IMR-90 (cell line): ENCODE results near the gene SEMA6D. TPM values are rescaled to one million over a fixed set of nuclear protein-coding genes. Genes with fewer than 3 reads are reported as not detected.

ENCODE experiments used
- ATAC-seq: fragments of 200-7000 bp; cut with Tn5 transposase; 2 replicates; pipeline ENCODE4 v1.9.1; 2020; ENCODE audit warnings: low read depth, mild to moderate bottlenecking, moderate library complexity
- BruUV-seq: library from RNA; stranded (reverse); fragments of 400-500 nt; replicated peaks from 2 replicates; lab custom pipeline; 2021; lab: Mats Ljungman, UMichigan
- CTCF ChIA-PET: fragments of 300-600 bp; formaldehyde crosslinking; extraction: SDS; loops from one replicate; lab custom pipeline; 2021; ENCODE audit warnings: antibody characterized with exemption; lab: Yijun Ruan, JAX
- POLR2A ChIA-PET: fragments of 300-600 bp; sonication (Branson Sonifier 250); formaldehyde crosslinking; loops from one replicate; lab custom pipeline; 2022; ENCODE audit warnings: antibody characterized with exemption; ENCODE audit not compliant: unreplicated experiment; lab: Charles Lee
- DNase-seq: peaks from one replicate; pipeline ENCODE4 v3.0.0; 2013
- H2AFZ ChIP-seq: replicated peaks from 2 replicates; pipeline ENCODE3; 2013; ENCODE audit warnings: low read length, mild to moderate bottlenecking; ENCODE audit not compliant: poor library complexity
- H2AK5ac ChIP-seq: 2 replicates; pipeline ENCODE4 v1.6.1; 2013; ENCODE audit warnings: low read depth, low read length, inconsistent platforms
- H2AK9ac ChIP-seq: replicated peaks from 2 replicates; pipeline ENCODE3; 2013; ENCODE audit warnings: mild to moderate bottlenecking, low read depth, low read length, moderate library complexity; ENCODE audit not compliant: poor library complexity
- H2BK120ac ChIP-seq: 2 replicates; pipeline ENCODE4 v1.6.1; 2013; ENCODE audit warnings: low read depth, low read length, inconsistent platforms
- H2BK15ac ChIP-seq: 3 replicates; pipeline ENCODE4 v1.6.1; 2013; ENCODE audit warnings: low read depth, low read length, inconsistent platforms
- H2BK20ac ChIP-seq: 2 replicates; pipeline ENCODE4 v1.6.1; 2013; ENCODE audit warnings: low read depth, mild to moderate bottlenecking, inconsistent platforms, low read length, moderate library complexity
- H2BK5ac ChIP-seq: 2 replicates; pipeline ENCODE4 v1.6.1; 2013; ENCODE audit warnings: mild to moderate bottlenecking, low read depth, low read length, inconsistent platforms; ENCODE audit not compliant: poor library complexity, severe bottlenecking
- H3K14ac ChIP-seq: replicated peaks from 2 replicates; pipeline ENCODE4 v1.6.1; 2013; ENCODE audit warnings: low read depth, low read length, inconsistent platforms
- H3K18ac ChIP-seq: 2 replicates; pipeline ENCODE4 v1.6.1; 2013; ENCODE audit warnings: low read depth, low read length, control low read depth
- H3K23ac ChIP-seq: 2 replicates; pipeline ENCODE4 v1.6.1; 2013; ENCODE audit warnings: low read depth, low read length, inconsistent platforms
- H3K27ac ChIP-seq: 2 replicates; pipeline ENCODE4 v1.5.1; 2013; ENCODE audit warnings: mild to moderate bottlenecking, control low read depth, low read length; ENCODE audit not compliant: insufficient read depth
- H3K27me3 ChIP-seq: 2 replicates; pipeline ENCODE4 v1.6.1; 2013; ENCODE audit warnings: low read length; ENCODE audit not compliant: control insufficient read depth, insufficient read depth
- H3K36me3 ChIP-seq: 2 replicates; pipeline ENCODE4 v1.6.1; 2013; ENCODE audit warnings: low read length, mixed read lengths; ENCODE audit not compliant: control insufficient read depth, insufficient read depth
- H3K4ac ChIP-seq: 2 replicates; pipeline ENCODE4 v1.6.1; 2013; ENCODE audit warnings: low read depth, low read length, inconsistent platforms
- H3K4me1 ChIP-seq: 2 replicates; pipeline ENCODE4 v1.6.1; 2013; ENCODE audit warnings: low read length, mixed read lengths; ENCODE audit not compliant: control insufficient read depth, insufficient read depth
- H3K4me2 ChIP-seq: 2 replicates; pipeline ENCODE4 v1.6.1; 2013; ENCODE audit warnings: low read depth, mild to moderate bottlenecking, control low read depth, low read length, moderate library complexity
- H3K4me3 ChIP-seq: 2 replicates; pipeline ENCODE4 v1.5.1; 2013; ENCODE audit warnings: low read depth, mild to moderate bottlenecking, control low read depth, low read length, moderate library complexity; ENCODE audit not compliant: insufficient read depth
- H3K56ac ChIP-seq: 2 replicates; pipeline ENCODE4 v1.6.1; 2013; ENCODE audit warnings: low read length, inconsistent platforms; ENCODE audit not compliant: insufficient read depth; ENCODE audit errors: extremely low read depth
- H3K79me1 ChIP-seq, 2 experiments: 2 replicates each; pipeline ENCODE4 v1.6.1; 2013; ENCODE audit warnings: low read length in 2 of 2, inconsistent platforms in 1 of 2, low read depth in 1 of 2
- H3K9ac ChIP-seq: 2 replicates; pipeline ENCODE4 v1.6.1; 2013; ENCODE audit warnings: low read depth, low read length, control low read depth
- H3K9me1 ChIP-seq: 2 replicates; pipeline ENCODE4 v1.6.1; 2013; ENCODE audit warnings: low read length, inconsistent platforms; ENCODE audit not compliant: insufficient read depth
- H3K9me3 ChIP-seq: 2 replicates; pipeline ENCODE4 v1.6.1; 2013; ENCODE audit warnings: low read length; ENCODE audit not compliant: control insufficient read depth, insufficient read depth
- H4K20me1 ChIP-seq: 2 replicates; pipeline ENCODE4 v1.6.1; 2013; ENCODE audit warnings: low read length, inconsistent platforms; ENCODE audit not compliant: insufficient read depth
- H4K5ac ChIP-seq: 2 replicates; pipeline ENCODE4 v1.6.1; 2013; ENCODE audit warnings: mild to moderate bottlenecking, low read depth, low read length, control low read depth
- H4K8ac ChIP-seq, 2 experiments: 2 replicates each; pipeline ENCODE4 v1.6.1; 2013; ENCODE audit warnings: low read depth in 2 of 2, low read length in 2 of 2, control low read depth in 1 of 2, inconsistent platforms in 1 of 2
- H4K91ac ChIP-seq: 2 replicates; pipeline ENCODE4 v1.6.1; 2013; ENCODE audit warnings: low read depth, low read length, inconsistent platforms; ENCODE audit not compliant: insufficient read depth
- CHD1 ChIP-seq: IDR thresholded peaks from 2 replicates; pipeline ENCODE4 v1.6.1; 2012; ENCODE audit warnings: low read depth, low read length, improper control_type of control experiment
- MAZ ChIP-seq: IDR thresholded peaks from 2 replicates; pipeline ENCODE4 v1.6.1; 2012; ENCODE audit warnings: low read depth, mild to moderate bottlenecking, low read length, improper control_type of control experiment, moderate library complexity, borderline replicate concordance
- RAD21 ChIP-seq: IDR thresholded peaks from 2 replicates; pipeline ENCODE4 v1.6.1; 2012; ENCODE audit warnings: low read length, improper control_type of control experiment
- whole genome bisulfite sequencing, 2 experiments: methylation state at CpG; one replicate each; pipeline versions ENCODE4 v1.1.5 to v1.1.7; 2013; ENCODE audit warnings: missing lambda C conversion rate in 2 of 2; ENCODE audit not compliant: insufficient read length in 1 of 2; ENCODE audit errors: extremely low coverage in 2 of 2; 5-methylcytosine and 5-hydroxymethylcytosine counted together
- dilution Hi-C: fragments of 300-500 bp; cut with HindIII; formaldehyde crosslinking; loops from one replicate; pipeline ENCODE4 v1.14.3; 2018; ENCODE audit warnings: low sequenced_read_pairs; ENCODE audit not compliant: unreplicated experiment
- in situ Hi-C: fragments of 300-500 bp; cut with MboI; formaldehyde crosslinking; loops from 3 replicates; pipeline ENCODE4 v1.14.3; 2019; ENCODE audit warnings: low sequenced_read_pairs, inconsistent platforms, mixed read lengths
- intact Hi-C: fragments of 100-400 bp; cut with micrococcal nuclease; formaldehyde crosslinking; loops from 2 replicates; pipeline ENCODE4 v1.10.0; 2022
- polyA plus RNA-seq, 3 experiments: library from polyadenylated mRNA; depleted of rRNA; stranded (reverse); fragments of >200 nt; gene quantifications; 2 replicates each; pipeline ENCODE4 v1.2.3, GENCODE V29; 2012; ENCODE audit warnings: low replicate concordance in 1 of 3
- total RNA-seq: library from RNA; depleted of rRNA; stranded (reverse); fragments of >200 nt; gene quantifications from 2 replicates; pipeline ENCODE4 v1.2.3, GENCODE V29; 2012

SEMA6D gene
- total and polyA plus RNA-seq, 2 of the 4 experiments (the other 2 are of a cell fraction) = 12.6 to 17.4 TPM

DNA sequence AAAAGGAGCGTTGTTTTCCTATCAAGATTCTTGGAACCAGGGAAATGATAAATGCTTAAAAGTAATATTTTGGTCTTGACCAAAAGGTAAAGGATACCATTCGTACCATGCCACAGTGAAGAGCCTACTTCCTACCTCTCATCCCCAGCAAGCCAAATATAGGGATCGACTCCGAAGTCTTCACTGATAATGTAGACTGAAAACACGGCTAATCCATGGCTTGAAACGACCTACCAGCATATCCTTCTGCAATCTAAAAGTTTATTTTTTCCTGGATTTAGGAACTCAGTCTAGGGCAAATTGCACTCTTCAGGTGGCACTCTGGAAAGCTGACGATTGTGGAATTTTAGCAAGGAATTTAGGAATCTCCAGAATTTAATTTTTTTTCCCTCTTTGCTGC is 1.9 kb upstream of the SEMA6D start:
- ATAC-seq (no peak), DNase-seq (no peak)
- Histone ChIP-seq H3K56ac (no peak overlapping the region), H3K14ac (no peak overlapping the region), H3K79me1 (peaks cover 0 to 9% of the 10 kb centered on the region in 2 experiments; a peak in 2 of 4 replicates), H2AK5ac (no peak overlapping the region; the same call in 1 of the 2 replicates), H2AK9ac (no peak overlapping the region), H3K27ac (no peak overlapping the region), H2BK120ac (no peak overlapping the region), H3K9me1 (no peaks in the 10 kb centered on the region; the same call in 1 of the 2 replicates), H3K18ac (no peak overlapping the region), H4K8ac (no peak overlapping the region), H2BK20ac (no peak overlapping the region), H4K20me1 (peaks cover 3% of the 10 kb centered on the region; the same call in 1 of the 2 replicates), H3K4me1 (peaks cover 3% of the 10 kb centered on the region), H4K5ac (no peak overlapping the region), H3K9ac (no peak overlapping the region), H3K9me3 (no peaks in the 10 kb centered on the region), H3K27me3 (no peaks in the 10 kb centered on the region), H3K4ac (no peak overlapping the region), H3K23ac (no peak overlapping the region), H4K91ac (no peak overlapping the region), H3K36me3 (no peaks in the 10 kb centered on the region), H3K4me3 (no peak overlapping the region), H2BK5ac (no peak overlapping the region), H2BK15ac (no peak overlapping the region), H3K4me2 (no peak overlapping the region), H2AFZ (no peak overlapping the region)
- no TSS peak for BruUV-seq
- ChIA-PET POLR2A (no interaction called here), CTCF (no interaction called here)
- intact Hi-C loops = loop anchor here (5.0 to 10.0 kb wide), 6 partner anchors 102 to 423 kb away; no protein-coding TSS in a partner anchor
- no CpG with 5 or more reads among the region's 7 CpGs for WGBS, 2 experiments
- dilution Hi-C loops = no loop called here
- in situ Hi-C loops = no loop called here
- TF ChIP-seq MAZ (no peak), RAD21 (no peak), CHD1 (no peak)
